GM10266 (cell line): ENCODE measurements around the gene ADGRG1.

ENCODE experiments used
- DNase-seq: peaks from one replicate; pipeline ENCODE4 v3.0.0; 2012; ENCODE audit errors: extremely low spot score
- CTCF ChIP-seq: IDR thresholded peaks from 2 replicates; pipeline ENCODE4 v1.5.1; 2012; ENCODE audit warnings: mild to moderate bottlenecking, low read depth; ENCODE audit not compliant: control insufficient read depth, insufficient read depth; ENCODE audit errors: missing control alignments

Gene ADGRG1

GRCh38 chr16:57633383-57634064 is 5.1 kb downstream of the ADGRG1 start:
- no peak for TF ChIP-seq CTCF
- DNase-seq: no peak

GRCh38 chr16:57634171-57634570 is 5.7 kb downstream of the ADGRG1 start:
- no peak for TF ChIP-seq CTCF
- no peak for DNase-seq

GRCh38 chr16:57635266-57636097 is 7.1 kb downstream of the ADGRG1 start:
- DNase-seq: no peak
- no peak for TF ChIP-seq CTCF

GRCh38 chr16:57636184-57636583 is 7.8 kb downstream of the ADGRG1 start:
- no peak for DNase-seq
- TF ChIP-seq CTCF: no peak

GRCh38 chr16:57637020-57637419 is 8.6 kb downstream of the ADGRG1 start:
- TF ChIP-seq CTCF: no peak
- DNase-seq: no peak

- no peak for TF ChIP-seq CTCF
- no peak for DNase-seq
Observed at GRCh38 chr16:57637424-57637823, 9.0 kb downstream of the ADGRG1 start.

- no peak for DNase-seq
Observed at GRCh38 chr16:57637965-57638364, 9.5 kb downstream of the ADGRG1 start.

More at GRCh38 chr16:57637965-57638364, 9.5 kb downstream of the ADGRG1 start:
- no peak for TF ChIP-seq CTCF
